AG09319 (cell line): Measurements from ENCODE around the gene ARHGAP15.

Source experiments
- DNase-seq: peaks from one replicate; pipeline ENCODE4 v3.0.0-alpha.2; 2010; ENCODE audit warnings: low read depth; ENCODE audit errors: extremely low read depth
- CTCF ChIP-seq: IDR thresholded peaks from 2 replicates; pipeline ENCODE4 v1.5.1; 2011; ENCODE audit warnings: low read depth, mild to moderate bottlenecking, inconsistent platforms, low read length, moderate library complexity

The ARHGAP15 gene

GRCh38 chr2:143701785-143702184 lies 572.6 kb downstream of the ARHGAP15 start:
- DNase-seq = no peak
- no peak for TF ChIP-seq CTCF

DNA sequence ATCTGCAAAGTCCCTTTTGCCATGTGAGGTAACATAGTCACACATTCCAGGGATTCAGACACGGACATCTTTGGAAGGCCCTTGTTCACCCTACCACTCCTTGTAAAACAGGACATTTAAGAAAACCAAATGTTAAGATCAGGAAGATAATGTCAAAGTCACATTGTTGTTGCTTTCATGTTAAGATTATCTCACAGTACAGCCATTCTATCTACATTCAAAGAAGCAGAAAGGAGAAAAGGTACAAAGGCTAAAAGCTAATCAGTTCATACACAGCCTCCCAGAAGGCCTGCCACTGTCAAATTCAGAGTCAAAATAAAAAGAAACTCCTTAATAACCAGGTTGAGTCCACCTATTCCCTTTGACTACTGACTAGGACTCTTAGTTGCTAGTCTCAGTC lies 573.7 kb downstream of the ARHGAP15 start:
- DNase-seq = no peak
- no peak for TF ChIP-seq CTCF

DNA sequence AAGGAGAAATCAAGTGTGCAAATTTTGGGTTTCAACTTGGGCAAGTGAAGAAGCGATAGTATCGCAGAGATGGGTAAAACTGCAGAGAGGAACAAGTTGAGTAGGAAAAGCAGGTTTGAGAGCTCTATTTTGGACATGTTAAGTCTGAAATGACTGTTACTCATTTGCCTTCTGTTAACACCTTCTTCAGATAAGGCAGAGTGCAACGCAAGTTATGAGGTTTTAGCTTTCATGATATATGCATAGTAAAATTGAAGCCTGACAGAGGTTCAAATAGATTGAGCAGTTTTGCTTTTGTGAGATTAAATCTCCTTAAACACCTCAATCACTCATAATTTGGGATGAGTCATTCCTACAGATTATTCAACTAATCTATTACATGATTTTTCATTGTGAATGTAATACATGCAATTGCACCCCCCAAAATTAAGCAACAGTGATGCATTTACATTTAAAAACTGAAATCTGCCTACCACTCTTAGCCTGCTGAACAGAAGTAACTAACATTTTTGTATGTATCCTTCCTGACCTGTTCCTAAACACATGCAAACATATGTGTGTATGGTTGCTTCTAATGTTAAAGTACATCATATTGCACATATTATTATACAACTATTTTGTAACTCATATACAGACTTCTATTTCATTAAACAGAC lies 575.4 kb downstream of the ARHGAP15 start:
- no peak for DNase-seq
- TF ChIP-seq CTCF = no peak

DNA sequence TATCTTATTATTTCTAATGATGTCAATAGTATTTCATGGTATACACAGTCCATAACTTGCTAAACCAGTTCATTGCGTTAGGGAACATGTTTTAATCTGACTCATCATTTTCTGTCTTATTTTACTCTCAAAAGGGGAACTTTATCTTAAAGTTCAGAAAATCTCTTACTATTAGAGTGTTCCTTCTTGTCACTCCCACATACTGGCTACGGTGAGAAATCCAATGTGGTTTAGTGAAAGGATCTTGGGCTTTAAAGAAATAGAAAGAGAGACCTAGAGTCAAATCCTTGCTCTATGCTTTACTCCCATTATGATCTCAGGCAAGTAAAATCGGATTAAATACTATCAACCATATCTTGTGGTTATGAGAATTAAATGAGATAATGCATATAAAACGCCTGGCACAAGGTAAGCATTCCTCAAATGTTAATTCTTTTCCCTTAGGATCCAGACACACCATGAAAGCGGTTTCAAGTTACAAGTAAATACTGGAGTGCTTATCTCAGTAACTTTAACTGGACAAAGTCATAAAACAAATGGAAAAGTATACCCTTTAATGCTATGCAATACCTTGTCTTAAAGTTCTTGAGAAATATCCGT lies 576.0 kb downstream of the ARHGAP15 start:
- DNase-seq = no peak

GRCh38 chr2:143706354-143706753 lies 577.1 kb downstream of the ARHGAP15 start:
- TF ChIP-seq CTCF = no peak
- DNase-seq = no peak

More for the DNA sequence above, 576.0 kb downstream of the ARHGAP15 start:
- no peak for TF ChIP-seq CTCF

GRCh38 chr2:143708682-143709081 lies 579.5 kb downstream of the ARHGAP15 start:
- no peak for TF ChIP-seq CTCF
- DNase-seq = no peak

- no peak for DNase-seq
- TF ChIP-seq CTCF = no peak
Measured at GRCh38 chr2:143710196-143710595, 581.0 kb downstream of the ARHGAP15 start.
